NCI-H146 (cell line): ENCODE results near the gene CYP8B1.

Source experiments
- DNase-seq: peaks from one replicate; lab custom pipeline; 2025; lab: John Stamatoyannopoulos, UW

CYP8B1 gene

GRCh38 chr3:42826141-42826540 lies 49.5 kb downstream of the CYP8B1 start:
- no peak for DNase-seq

GRCh38 chr3:42823351-42823750 lies 52.3 kb downstream of the CYP8B1 start:
- no peak for DNase-seq

GRCh38 chr3:42822828-42823227 lies 52.9 kb downstream of the CYP8B1 start:
- DNase-seq: no peak
